Measurements from ENCODE around the gene GPANK1. TPM values are rescaled to one million over a fixed set of nuclear protein-coding genes. Genes with fewer than 3 reads are reported as not detected.

Gene GPANK1
- total and polyA plus RNA-seq, 9 of the 15 experiments (the other 6 are each of a cell fraction or from before 2014, with no cell fraction given) = 32.2 to 111 (median 46.3) TPM

DNA sequence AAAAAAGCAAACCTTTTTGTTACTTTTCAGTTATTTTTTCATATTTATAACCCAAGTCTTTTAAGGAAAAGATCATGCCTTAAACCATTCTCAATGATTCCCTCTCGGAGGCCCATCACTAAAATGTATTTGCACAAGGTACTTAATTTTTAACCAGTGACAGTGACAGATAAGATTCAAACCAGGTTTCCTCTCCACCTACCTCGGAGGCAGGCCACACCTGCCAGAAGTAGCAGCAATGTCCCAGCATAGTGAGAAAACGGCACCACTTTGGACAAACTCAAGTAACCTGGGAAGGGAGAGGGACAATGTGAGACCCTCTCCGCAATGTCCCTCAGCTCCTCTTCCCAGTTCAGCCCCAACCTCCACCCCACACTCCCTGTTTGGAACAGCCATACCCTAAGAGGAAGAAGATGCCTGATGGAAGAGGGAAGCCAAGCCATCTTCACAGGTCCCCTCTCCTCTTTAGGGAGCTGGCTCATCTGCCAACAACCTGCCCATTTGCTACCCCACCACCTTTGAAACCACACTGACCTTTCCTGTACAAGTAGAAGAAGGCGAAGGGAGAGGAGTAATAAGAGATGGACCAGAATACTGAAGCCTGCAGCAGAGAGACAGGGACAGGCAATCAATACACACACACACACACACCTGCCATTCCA lies 36.1 kb upstream of the GPANK1 start (continued):
- TF ChIP-seq, protein P1, sequence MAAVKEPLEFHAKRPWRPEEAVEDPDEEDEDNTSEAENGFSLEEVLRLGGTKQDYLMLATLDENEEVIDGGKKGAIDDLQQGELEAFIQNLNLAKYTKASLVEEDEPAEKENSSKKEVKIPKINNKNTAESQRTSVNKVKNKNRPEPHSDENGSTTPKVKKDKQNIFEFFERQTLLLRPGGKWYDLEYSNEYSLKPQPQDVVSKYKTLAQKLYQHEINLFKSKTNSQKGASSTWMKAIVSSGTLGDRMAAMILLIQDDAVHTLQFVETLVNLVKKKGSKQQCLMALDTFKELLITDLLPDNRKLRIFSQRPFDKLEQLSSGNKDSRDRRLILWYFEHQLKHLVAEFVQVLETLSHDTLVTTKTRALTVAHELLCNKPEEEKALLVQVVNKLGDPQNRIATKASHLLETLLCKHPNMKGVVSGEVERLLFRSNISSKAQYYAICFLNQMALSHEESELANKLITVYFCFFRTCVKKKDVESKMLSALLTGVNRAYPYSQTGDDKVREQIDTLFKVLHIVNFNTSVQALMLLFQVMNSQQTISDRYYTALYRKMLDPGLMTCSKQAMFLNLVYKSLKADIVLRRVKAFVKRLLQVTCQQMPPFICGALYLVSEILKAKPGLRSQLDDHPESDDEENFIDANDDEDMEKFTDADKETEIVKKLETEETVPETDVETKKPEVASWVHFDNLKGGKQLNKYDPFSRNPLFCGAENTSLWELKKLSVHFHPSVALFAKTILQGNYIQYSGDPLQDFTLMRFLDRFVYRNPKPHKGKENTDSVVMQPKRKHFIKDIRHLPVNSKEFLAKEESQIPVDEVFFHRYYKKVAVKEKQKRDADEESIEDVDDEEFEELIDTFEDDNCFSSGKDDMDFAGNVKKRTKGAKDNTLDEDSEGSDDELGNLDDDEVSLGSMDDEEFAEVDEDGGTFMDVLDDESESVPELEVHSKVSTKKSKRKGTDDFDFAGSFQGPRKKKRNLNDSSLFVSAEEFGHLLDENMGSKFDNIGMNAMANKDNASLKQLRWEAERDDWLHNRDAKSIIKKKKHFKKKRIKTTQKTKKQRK (IDR thresholded peaks at IDR 0.05; ENCODE audit: borderline replicate concordance, low read depth, low read length) = no peak
- TF ChIP-seq LEF1 (IDR thresholded peaks at IDR 0.05) (no peak), ZBED1 (IDR thresholded peaks at IDR 0.05) (no peak), ZBTB1 (CRISPR knock-in tag; IDR thresholded peaks at IDR 0.05; ENCODE audit: borderline replicate concordance, low read depth) (0 out of 2 replicates have a peak, but pooled peaks have one; percentile 46), HDAC2 (IDR thresholded peaks at IDR 0.05) (no peak), SREBF1 (IDR thresholded peaks at IDR 0.05; ENCODE audit: borderline replicate concordance, low read depth, low read length) (0 out of 2 replicates have a peak, but pooled peaks have one; percentile 23), NCOA1 (IDR thresholded peaks at IDR 0.05; ENCODE audit: low read depth) (no peak), HDGF (IDR thresholded peaks at IDR 0.05) (peak; percentile 93), TFAM (CRISPR knock-in tag; conservative IDR thresholded peaks at IDR 0.05) (no peak), ZNF436 (CRISPR knock-in tag; IDR thresholded peaks at IDR 0.05) (no peak), HEY1 (CRISPR knock-in tag; IDR thresholded peaks at IDR 0.05; ENCODE audit: borderline replicate concordance) (no peak), KLF16 (IDR thresholded peaks at IDR 0.05) (no peak)
- TF ChIP-seq, protein P2, sequence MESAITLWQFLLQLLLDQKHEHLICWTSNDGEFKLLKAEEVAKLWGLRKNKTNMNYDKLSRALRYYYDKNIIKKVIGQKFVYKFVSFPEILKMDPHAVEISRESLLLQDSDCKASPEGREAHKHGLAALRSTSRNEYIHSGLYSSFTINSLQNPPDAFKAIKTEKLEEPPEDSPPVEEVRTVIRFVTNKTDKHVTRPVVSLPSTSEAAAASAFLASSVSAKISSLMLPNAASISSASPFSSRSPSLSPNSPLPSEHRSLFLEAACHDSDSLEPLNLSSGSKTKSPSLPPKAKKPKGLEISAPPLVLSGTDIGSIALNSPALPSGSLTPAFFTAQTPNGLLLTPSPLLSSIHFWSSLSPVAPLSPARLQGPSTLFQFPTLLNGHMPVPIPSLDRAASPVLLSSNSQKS (CRISPR knock-in tag; IDR thresholded peaks at IDR 0.05) = no peak
- TF ChIP-seq, protein P3, sequence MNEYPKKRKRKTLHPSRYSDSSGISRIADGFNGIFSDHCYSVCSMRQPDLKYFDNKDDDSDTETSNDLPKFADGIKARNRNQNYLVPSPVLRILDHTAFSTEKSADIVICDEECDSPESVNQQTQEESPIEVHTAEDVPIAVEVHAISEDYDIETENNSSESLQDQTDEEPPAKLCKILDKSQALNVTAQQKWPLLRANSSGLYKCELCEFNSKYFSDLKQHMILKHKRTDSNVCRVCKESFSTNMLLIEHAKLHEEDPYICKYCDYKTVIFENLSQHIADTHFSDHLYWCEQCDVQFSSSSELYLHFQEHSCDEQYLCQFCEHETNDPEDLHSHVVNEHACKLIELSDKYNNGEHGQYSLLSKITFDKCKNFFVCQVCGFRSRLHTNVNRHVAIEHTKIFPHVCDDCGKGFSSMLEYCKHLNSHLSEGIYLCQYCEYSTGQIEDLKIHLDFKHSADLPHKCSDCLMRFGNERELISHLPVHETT (CRISPR knock-in tag; conservative IDR thresholded peaks at IDR 0.05 in 1 of 2, IDR thresholded peaks at IDR 0.05 in 1 of 2) = no peak
- TF ChIP-seq, protein P4, sequence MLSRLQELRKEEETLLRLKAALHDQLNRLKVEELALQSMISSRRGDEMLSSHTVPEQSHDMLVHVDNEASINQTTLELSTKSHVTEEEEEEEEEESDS (CRISPR knock-in tag; IDR thresholded peaks at IDR 0.05) = no peak
- TF ChIP-seq, protein P5, sequence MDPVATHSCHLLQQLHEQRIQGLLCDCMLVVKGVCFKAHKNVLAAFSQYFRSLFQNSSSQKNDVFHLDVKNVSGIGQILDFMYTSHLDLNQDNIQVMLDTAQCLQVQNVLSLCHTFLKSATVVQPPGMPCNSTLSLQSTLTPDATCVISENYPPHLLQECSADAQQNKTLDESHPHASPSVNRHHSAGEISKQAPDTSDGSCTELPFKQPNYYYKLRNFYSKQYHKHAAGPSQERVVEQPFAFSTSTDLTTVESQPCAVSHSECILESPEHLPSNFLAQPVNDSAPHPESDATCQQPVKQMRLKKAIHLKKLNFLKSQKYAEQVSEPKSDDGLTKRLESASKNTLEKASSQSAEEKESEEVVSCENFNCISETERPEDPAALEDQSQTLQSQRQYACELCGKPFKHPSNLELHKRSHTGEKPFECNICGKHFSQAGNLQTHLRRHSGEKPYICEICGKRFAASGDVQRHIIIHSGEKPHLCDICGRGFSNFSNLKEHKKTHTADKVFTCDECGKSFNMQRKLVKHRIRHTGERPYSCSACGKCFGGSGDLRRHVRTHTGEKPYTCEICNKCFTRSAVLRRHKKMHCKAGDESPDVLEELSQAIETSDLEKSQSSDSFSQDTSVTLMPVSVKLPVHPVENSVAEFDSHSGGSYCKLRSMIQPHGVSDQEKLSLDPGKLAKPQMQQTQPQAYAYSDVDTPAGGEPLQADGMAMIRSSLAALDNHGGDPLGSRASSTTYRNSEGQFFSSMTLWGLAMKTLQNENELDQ (CRISPR knock-in tag; IDR thresholded peaks at IDR 0.05; ENCODE audit: borderline replicate concordance) = 0 out of 2 replicates have a peak, but pooled peaks have one; percentile 26
- TF ChIP-seq, protein P6, sequence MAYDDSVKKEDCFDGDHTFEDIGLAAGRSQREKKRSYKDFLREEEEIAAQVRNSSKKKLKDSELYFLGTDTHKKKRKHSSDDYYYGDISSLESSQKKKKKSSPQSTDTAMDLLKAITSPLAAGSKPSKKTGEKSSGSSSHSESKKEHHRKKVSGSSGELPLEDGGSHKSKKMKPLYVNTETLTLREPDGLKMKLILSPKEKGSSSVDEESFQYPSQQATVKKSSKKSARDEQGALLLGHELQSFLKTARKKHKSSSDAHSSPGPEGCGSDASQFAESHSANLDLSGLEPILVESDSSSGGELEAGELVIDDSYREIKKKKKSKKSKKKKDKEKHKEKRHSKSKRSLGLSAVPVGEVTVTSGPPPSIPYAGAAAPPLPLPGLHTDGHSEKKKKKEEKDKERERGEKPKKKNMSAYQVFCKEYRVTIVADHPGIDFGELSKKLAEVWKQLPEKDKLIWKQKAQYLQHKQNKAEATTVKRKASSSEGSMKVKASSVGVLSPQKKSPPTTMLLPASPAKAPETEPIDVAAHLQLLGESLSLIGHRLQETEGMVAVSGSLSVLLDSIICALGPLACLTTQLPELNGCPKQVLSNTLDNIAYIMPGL (CRISPR knock-in tag; IDR thresholded peaks at IDR 0.05) = no peak
